ENCODE measurements around the gene HAUS6.

- TF ChIP-seq CTCF (IDR thresholded peaks at IDR 0.05; ENCODE audit: insufficient read depth, low read length, poor library complexity, severe bottlenecking), result no peak
- TF ChIP-seq EZH2phosphoT487 (conservative IDR thresholded peaks at IDR 0.05; ENCODE audit: low read length), result no peak
Observed at GRCh38 chr9:19102181-19102630, 498 bp downstream of the HAUS6 start.

Measured in SU-DHL-6 (cell line).